ENCODE results near the gene PALM. TPM values are rescaled to one million over a fixed set of nuclear protein-coding genes. Genes with fewer than 3 reads are reported as not detected.

PALM gene
- total RNA-seq, 4 donors from 2014 or later: 12.6 to 91.0 (median 42.2) TPM

DNA sequence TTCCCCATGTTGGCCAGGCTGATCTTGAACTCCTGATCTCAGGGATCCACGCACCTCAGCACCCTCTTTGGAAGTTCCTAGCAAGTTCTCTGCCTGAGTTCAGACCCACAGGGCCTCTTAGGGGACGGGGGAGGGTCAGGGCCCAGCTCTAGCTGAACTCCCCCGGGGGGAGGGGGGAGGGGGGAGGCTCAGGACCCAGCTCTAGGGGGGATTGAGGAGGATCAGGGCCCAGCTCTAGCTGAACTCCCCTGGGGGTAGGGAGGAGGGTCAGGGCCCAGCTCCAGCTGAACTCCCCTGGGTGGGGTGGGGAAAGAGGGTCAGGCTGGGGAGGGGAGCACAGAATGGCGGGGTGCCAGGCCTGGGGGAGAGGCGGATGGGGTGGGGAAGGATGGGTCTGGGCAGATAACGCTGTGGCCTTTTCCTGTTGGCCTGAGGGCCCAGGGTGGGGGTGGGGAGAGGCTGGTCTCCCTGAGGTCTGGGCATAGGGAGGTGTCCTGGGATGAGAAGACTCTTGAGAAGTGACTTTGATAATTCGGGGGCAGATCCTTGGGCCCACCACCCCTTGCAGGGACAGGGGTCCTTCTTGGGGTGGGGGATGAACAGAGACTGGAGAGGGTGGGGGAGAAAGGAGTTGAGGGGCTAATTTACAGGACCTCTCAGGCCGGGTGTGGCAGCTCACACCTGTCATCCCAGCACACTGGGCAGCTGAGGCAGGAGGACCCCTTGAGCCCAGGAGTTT is 83.0 kb downstream of the PALM start:
- Histone ChIP-seq H3K36me3 (no peaks in the 10 kb centered on the region), H3K27ac (peak overlapping the region; percentile 20 to 31), H3K4me3 (no peak overlapping the region), H3K27me3 (no peaks in the 10 kb centered on the region), H3K4me1 (peaks cover 0 to 5% of the 10 kb centered on the region in 2 donors), H3K9me3 (no peaks in the 10 kb centered on the region)
- no peak for TF ChIP-seq POLR2A (IDR thresholded peaks at IDR 0.05)
- TF ChIP-seq, protein P1, sequence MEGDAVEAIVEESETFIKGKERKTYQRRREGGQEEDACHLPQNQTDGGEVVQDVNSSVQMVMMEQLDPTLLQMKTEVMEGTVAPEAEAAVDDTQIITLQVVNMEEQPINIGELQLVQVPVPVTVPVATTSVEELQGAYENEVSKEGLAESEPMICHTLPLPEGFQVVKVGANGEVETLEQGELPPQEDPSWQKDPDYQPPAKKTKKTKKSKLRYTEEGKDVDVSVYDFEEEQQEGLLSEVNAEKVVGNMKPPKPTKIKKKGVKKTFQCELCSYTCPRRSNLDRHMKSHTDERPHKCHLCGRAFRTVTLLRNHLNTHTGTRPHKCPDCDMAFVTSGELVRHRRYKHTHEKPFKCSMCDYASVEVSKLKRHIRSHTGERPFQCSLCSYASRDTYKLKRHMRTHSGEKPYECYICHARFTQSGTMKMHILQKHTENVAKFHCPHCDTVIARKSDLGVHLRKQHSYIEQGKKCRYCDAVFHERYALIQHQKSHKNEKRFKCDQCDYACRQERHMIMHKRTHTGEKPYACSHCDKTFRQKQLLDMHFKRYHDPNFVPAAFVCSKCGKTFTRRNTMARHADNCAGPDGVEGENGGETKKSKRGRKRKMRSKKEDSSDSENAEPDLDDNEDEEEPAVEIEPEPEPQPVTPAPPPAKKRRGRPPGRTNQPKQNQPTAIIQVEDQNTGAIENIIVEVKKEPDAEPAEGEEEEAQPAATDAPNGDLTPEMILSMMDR (IDR thresholded peaks at IDR 0.05): no peak
- DNase-seq: no peak
- intact Hi-C loops (cut with DNase I; ENCODE audit: low total_unique reads): no loop called here

- no peak for DNase-seq
- peak overlapping the region in 1 of 2 donors; percentile 20 for H3K27ac ChIP-seq
These were observed 83.7 kb downstream of the PALM start for GRCh38 chr19:792306-792885.

GRCh38 chr19:793806-794205 is 85.1 kb downstream of the PALM start:
- Histone ChIP-seq H3K27ac (no peak overlapping the region), H3K4me1 (peaks cover 4 to 5% of the 10 kb centered on the region in 2 donors), H3K36me3 (no peaks in the 10 kb centered on the region), H3K27me3 (no peaks in the 10 kb centered on the region), H3K4me3 (no peak overlapping the region), H3K9me3 (no peaks in the 10 kb centered on the region)
- intact Hi-C loops (cut with DNase I; ENCODE audit: low total_unique reads): no loop called here
- TF ChIP-seq POLR2A (IDR thresholded peaks at IDR 0.05): no peak
- TF ChIP-seq, protein P1 (IDR thresholded peaks at IDR 0.05): no peak
- no peak for DNase-seq

More at GRCh38 chr19:792306-792885, 83.7 kb downstream of the PALM start:
- intact Hi-C loops (cut with DNase I; ENCODE audit: low total_unique reads): no loop called here
- H3K4me3 ChIP-seq: no peak overlapping the region
- no peaks in the 10 kb centered on the region for H3K27me3 ChIP-seq
- peaks cover 0 to 5% of the 10 kb centered on the region in 2 donors for H3K4me1 ChIP-seq
- TF ChIP-seq, protein P1 (IDR thresholded peaks at IDR 0.05): no peak
- H3K36me3 ChIP-seq: no peaks in the 10 kb centered on the region
- no peaks in the 10 kb centered on the region for H3K9me3 ChIP-seq

GRCh38 chr19:795073-795611 is 86.4 kb downstream of the PALM start:
- Histone ChIP-seq H3K36me3 (no peaks in the 10 kb centered on the region), H3K4me1 (peaks cover 11 to 18% of the 10 kb centered on the region in 2 donors), H3K9me3 (no peaks in the 10 kb centered on the region), H3K27me3 (no peaks in the 10 kb centered on the region), H3K4me3 (no peak overlapping the region), H3K27ac (no peak overlapping the region)
- peak in 1 of 2 donors; percentile 59 for DNase-seq
- intact Hi-C loops (cut with DNase I; ENCODE audit: low total_unique reads): no loop called here
- TF ChIP-seq, protein P1 (IDR thresholded peaks at IDR 0.05): no peak
- TF ChIP-seq POLR2A (IDR thresholded peaks at IDR 0.05): no peak
